GM19328 (cell line): ENCODE results near the gene RDH5.

Source experiments
- ATAC-seq: cut with Tn5 transposase; IDR thresholded peaks from one replicate; pipeline ENCODE4 v1.9.1; 2021; ENCODE audit warnings: mild to moderate bottlenecking, moderate library complexity; ENCODE audit not compliant: unreplicated experiment

Gene RDH5

DNA sequence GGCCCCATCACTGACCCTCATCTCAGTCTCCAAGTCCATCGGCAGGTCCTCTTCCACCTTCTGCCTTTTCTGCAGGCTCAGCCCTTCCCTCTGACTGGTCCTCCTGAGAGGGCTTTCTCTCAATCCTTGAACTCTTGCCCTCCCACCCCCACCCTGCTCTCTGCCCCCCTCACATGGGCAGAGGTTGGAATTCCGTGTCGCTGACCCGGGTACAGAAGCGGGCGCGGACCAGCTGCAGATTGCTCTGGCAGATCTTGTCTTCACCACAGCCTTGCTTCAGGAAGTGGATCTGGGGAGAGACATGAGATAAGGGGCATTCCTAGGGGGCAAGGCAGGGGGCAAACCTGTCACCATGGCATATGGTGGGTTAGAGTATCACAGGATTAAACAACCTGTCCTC is 24.8 kb upstream of the RDH5 start:
- no peak for ATAC-seq

DNA sequence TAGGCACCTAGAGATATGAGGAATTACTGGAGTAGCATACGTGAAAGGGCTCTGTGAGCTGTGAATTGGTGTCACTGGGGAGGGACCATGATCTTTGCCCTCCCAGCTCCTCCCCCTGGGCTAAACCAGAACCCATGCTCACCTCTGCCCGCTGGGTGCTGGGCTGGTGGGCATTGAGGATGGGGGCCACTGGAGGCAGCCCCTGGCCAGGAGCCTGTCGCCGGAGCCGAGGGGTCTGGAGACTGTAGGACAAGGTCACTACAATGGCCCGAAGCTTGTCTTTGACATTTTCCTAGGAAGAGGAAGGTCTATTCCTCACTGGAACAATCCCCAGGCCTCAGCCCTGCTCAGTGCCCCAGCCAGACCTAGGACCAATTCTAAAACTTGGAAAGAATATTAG is 24.1 kb upstream of the RDH5 start:
- ATAC-seq = no peak

DNA sequence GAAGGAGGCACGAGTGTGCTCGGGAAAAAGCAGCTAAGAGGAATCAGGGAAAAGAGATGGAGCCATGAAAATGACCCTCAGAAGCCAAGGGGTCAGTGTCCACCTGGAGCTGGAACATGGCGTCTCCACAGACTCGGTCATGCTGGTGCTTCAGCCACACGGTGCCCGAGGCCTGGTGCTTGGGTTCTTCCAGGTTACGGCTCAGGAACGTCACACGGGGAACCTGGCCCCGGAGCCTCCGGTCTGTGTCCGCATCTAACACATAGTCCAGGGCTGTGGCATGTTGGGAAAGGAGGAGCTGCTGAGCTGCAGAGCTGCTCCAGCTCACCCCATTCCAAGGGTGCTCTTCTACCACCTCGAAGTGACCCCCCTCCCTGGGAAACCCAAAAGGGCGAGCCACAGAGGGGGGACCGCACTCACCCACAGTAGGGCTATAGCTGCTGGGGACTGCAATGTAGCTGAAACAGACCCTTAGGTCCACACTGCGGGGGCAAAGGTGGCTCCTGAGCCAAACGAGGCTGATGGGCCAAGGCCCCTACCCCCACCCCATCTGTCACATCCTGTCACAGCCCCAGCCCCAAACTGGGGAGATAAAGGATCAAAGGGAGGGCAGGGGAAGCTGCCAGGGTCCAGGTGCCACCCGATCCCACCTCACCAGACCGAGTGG is 23.3 kb upstream of the RDH5 start:
- no peak for ATAC-seq

DNA sequence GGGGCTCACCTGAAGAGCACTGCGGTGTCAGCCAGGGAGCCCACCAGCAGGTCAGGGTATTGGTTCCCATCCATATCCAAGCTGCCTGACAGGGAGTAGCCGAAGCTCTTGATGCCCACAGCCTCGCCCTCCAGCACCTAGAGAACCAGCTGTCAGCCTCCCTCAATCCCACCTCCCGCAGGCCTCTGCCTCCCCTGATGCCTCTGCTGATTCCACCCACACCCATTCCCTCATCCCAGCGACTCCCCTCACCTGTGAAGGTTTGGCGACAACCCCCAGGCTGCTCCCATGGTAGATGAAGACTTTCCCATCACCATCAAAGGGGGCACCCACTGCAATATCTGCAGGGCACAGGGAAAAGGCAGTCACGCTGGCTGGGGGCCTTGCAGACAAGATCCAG is 22.5 kb upstream of the RDH5 start:
- no peak for ATAC-seq

DNA sequence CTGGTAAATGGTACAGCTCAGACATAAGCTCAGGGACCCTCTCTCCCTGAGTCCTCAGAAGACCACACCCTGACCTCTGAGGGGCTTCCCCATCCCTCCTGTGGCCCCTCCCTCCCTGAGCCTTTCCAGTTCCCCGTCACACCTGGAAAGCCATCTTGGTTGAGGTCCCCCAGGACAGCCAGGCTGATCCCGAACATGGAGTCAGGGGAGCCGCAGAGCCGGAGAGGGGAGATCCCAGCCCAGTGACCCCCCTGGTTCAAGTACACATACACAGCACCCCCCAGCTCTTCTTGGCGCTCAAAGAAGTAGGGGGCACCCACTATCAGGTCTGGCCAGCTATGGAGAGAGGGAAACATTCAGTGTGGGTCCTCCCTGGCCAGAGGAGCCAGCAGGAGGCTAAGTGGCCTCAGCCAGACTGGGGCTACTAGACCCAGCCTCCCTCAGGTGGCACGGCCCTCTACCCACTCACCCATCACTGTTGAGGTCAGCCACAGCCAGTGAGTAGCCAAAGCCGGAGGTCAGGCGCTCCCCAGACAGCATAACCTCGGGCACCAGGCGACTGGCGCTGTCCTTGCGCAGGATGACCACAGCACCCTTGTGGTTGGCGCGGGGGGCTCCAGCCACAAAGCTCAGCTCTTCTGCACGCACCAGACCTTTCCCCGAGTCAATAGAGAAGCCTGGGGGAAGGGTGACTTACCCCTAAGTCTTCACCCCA is 21.8 kb upstream of the RDH5 start:
- no peak for ATAC-seq

DNA sequence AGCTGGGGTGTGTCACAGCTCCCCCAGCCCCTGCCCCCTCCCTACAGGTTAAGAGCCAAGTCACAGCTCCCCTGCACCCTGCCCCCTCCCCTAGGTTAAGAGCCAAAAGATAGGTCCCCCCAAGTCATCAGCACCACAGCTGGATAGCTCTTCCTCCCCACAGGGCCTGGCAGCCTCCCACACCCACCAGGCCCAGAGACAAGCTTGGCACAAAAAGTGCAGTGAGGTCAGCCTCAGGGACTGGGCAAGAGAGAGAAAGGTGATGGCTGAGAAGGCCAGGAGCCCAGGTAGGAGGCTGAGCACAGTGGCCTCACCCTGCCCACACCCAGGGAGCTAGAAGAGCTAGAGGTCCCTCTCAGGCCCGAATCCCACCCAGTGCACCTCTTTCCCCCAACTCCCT is 21.2 kb upstream of the RDH5 start:
- no peak for ATAC-seq

DNA sequence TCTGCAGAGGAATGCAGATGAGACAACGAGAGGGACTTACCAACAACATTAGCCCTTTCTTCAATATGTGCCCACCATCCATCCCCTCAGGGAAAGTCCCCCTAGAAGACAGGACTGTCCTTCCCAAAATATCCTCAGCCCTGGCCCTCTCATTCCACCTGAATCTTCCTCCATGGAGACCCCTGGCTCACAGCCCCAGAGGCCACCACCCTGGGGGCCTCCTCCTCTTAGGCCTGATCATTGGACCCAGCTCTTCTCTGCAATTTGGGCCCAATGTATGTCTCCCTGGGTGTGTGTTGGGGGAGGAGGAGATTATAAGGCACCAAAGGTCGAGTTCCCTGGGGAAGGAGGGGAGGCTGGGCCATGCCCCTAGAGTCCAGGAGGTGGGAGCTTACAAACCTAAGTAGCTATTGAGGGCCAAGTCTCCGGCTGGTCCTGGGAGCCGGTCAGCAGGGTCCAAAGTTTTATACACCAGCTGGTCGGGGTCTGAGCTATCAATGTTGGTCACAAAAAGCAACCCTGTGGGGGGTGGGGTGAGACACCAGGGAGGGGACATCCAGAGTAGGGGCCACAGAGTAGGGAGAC is 20.6 kb upstream of the RDH5 start:
- ATAC-seq = no peak

DNA sequence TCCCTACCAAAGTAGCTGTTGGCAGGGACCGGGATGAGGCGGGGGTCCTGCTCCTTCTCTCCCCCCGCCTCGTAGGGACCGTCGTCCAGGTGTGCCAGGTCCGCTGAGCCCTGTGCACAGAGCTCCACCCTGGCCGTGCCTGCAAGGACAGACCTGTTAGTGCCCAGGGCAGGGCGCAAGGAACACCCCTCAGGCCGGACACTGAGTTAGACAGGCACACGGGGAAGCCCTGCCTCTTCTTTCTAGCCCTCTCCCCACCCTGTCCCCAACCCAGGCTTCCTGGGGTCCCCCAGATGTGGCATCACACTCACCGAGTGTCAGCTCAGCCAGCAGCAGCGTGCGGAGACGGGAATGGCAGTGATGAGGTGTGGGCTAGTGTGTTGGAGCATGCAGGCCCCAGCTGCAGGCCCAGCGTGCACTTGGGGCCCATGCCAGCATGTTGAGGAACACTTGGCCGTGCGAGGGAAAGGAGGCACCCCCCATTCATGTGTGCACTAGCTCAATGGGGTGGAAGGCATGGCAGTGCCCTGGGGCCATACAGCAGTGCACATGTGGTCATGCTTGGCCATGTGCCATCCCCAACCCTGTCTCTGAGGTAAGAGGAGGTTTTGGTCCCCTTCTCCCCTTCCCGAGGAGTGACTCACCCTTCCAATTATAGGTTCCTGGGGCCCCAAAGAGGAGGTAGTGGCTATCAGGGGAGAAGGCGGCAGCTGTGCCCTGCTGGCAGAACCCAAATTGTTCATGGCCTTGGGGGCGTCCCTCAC is 19.8 kb upstream of the RDH5 start:
- ATAC-seq = no peak

DNA sequence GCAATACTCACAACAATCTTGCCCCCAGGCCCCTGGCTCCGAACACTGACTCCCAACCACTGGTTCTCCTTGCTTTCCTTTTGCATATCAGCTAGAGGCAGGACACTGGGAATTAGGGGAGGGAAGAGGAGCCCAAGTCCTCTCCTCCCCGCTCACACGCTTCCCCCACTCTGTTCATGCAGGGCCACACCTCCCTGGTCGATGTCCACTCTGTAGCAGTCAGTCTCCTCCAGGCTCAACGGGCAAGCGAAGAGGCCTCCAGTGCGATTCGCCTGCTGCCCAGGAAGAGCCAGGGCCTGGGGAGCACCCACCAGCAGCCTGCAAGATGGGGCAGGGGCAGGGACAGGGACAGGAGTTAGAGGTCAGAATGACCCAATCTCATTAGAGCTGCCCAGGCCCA is 17.3 kb upstream of the RDH5 start:
- no peak for ATAC-seq

DNA sequence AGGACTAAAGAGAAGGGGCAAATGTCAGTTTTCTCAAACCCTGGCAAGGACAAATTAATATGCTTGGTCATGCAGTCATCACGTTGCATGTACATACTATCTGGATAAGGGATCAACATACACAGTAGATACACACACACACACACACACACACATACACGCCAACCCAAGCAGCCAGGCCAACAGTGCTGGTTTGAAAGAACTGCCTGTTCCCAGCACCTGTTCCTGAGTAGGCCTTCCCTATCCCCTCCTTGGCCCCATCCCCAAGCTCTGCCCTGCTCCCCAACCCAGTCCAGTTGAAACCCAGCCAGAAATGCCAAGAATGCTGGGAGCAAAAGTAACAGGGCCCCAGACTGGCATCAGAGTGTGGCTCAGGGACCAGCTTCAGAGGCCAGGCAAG is 16.9 kb upstream of the RDH5 start:
- no peak for ATAC-seq

DNA sequence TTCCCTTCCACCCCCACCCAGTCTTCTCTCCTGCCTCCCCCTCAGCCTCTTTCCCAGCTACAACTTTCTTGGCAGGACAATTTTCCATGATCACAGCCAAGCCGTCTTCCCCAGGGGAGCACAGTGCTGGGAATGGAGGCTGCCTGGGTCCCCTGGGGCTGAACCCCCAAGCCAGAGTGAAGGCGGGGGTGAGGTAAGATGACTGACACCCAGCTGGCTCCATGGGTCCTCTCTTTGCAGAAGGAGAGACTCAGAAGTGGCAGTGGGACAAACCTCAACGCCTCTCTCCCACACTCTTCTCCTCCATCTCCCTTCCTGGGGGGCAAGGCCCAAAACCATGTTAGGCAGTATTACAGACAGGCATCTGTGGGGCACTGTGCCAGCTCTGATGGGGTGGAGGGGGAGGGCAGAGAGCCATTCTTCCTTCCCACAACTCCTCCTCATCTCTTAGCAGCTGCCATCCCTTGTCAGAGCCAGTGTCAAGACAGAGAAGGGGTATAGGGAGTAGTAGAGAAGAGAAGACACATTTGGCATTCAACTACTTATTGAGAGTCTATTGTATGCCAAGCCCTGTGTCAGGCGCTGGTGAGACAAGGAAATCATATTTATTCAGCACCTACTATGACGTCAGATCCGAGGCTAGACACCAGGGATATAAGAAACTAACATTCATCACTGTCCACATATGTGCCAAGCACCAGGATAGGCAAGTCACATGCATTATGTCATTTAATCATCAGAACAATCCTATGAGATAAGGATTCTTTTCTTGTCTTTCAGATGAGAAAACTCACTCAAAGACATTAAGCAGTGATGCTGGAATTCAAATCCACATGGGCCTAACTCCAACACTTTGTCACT is 16.1 kb upstream of the RDH5 start:
- ATAC-seq = no peak

DNA sequence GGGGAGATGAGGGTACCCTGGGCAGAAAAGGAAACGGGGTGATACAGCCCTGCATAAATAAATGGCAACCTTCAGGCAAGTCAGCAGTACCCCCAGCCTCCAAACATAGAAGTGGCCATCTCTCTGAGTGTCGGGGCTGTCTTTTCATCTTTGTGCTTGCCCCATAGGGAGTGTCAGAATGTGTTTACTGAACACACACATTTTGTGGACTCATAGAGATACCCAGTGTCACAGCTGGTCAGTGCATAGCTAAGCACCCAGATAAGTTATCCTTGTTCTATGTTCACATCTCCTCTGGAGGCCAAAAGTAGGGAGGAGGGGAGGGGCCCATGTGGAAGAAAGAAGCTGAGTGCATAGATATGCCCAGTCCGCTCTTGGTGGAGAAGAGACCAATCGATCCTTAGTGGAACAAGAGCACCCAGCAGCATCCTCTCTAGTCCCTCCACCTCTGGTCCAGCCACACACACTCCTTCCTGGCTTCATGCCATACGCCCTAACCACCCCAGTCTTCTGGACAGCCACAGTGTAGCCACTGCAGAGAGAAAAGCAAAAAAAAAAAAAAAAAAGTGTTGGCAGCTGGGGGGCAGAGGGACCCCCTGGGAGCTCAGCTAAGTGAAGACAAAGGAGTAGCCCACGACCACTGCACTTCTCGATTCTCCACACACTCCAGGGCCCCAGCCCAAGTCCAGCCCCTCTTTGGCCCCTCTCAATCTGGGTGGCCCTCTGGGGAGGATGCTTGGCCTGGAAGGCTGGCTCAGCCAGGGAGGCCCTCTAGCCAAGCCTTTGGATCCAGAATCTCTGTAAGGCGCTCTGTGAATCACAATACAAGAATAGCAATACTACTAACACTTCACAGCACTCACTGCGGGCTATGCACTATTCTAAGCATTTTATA is 15.1 kb upstream of the RDH5 start:
- ATAC-seq = no peak

DNA sequence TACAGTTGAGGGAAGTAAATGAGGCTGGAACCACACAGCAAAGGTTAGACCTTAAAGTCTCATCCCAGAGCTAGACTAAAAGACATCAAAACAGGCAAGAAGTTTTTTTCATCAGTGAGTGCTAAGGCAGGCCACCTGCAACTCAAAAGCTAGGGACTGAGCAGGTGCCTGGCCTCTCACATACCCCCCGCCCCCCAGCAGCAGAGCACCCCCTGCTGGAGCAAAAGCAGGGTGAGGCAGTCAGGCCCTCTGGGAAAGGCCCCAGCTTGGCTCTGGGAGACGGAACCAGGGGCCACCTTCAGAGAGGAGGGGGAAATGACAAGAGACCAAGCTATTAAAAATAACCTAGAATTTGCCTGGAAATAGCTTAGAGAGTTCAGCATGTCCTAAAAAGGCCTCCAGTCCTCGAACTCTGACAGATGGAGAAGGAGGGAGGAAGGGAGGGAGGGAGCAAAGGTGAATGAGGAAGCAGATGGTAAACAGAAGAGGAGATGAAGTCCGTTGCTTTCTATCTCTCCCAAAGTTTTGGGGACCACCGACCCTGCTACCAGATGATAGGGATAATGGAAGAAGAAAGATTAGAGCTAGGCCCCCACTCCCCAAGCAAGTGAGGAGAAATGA is 14.3 kb upstream of the RDH5 start:
- no peak for ATAC-seq

DNA sequence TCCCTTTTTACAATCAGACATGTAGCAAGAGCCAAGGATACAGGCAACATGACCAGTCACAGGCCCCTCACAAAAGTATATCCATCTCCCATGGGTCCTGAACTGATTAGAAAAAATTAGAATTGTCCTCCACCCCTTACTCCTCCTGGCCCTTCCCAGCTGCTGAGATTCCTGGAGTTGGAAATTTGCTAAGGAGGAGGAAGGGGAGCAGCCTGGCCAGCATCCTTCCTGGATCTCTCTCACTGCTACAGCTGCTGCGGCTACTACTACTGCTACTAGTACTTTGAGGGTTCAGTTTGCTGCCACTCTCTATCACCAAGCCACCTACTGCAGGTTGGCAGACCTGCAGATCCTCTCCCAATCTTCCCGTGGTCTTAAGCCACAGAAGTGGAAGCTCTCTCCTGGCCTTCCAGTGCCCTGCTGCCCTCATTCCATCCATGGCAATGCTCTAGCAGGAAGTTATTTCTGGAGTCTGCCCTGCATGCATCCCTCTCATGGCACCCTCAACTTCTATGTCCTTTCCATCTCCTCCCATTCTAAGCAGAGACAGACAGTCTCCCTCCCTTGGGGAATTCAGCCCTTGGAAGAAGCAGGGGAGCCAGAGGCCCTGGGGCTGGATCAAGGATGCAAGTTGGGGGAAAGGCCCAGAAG is 13.5 kb upstream of the RDH5 start:
- ATAC-seq = no peak

DNA sequence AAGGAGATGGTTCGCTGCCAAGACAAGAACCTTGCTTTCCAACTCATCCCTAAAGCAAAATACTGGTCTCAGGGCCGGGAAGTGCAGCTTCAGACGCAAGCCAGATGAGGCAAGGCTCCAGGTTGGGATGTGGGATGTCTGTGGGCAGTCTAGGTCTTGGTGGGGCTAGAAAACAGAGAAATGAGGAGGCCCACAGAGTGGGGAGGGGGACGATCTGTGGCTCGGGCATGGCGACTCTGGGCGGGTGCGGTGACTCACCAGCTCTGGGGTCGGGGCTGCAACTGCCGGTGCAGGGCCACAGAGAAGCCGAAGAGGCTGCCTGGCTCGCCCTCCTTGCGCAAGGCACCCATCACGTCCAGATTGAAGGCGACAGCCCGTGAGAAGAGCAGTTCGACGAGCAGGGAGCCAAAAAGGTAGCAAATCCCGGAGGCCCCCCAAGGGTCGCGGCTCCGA is 12.9 kb upstream of the RDH5 start:
- ATAC-seq = no peak

DNA sequence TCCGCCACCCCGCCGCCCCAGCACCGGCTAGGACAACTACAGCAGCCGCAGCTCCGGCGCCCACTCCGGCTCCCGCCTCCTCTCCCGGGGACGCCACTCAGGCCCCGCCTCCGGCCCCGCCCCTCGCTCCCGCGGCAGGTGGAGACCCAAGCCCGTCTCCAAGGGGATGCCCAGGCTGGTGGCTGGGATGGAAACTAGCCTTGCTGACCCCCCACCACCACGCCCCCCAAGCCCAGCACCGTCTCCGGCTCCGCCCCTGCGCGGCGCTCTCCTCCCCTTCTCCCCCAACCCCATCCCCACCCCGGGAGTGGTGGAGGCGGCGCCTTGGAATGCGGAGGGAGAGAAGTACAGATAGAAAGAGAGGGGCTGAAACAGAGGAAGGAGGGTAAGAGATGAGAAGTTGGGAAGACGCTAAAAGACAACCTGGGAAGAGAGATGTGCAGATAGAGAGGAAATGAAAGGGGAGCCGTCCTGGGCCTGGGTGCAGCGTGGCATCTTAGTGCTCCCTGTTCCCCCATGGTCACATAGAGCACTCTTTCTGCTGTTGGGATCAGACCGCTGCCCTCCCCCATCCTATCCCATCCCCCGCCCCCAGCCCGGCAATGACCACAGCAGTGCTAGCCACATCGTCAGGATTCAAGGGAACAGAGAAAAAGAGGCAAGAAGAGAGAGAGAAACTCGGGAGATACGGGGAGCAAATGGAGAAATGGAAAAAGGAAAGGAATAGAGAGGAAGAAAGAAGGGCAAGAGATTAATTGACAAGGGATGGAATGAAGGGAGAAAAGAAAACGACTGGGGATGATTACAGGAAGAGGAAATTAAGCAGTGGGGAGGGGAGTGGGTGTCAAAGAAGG is 12.1 kb upstream of the RDH5 start, which contains the start of gene ITGA7:
Gene ITGA7, minus strand, starts transcription at position 64 of the 854 bp plus-strand sequence. CDS start 222 bp downstream, outside the sequence.
- no peak for ATAC-seq

DNA sequence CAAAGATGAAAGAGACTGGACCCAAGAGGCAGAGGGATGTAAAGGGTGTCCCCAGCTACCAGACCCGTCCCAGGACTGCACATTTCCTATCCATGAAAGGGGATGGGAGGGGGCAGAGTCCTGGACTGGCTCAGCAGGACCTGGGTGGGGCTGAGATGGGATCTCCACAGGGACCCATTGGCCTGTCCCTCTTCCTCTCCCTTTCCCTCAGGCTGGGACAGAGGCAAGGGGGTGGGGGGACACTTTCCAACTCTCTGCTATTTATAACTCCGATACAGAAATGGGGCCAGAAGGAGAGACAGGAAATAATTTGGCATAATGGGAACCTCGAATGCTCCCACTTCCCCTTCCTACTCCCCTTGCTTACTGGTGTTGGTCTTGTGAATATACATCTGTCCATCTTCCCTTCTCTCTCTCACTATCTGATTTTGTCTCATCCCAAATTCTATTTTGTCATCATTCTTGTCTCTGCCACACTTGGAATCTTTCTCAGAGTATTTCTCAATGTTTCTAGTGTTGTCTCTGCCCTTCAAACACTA is 11.4 kb upstream of the RDH5 start:
- ATAC-seq = no peak
